ENCODE results near the gene FLACC1.
"Not testable (repeated sequence)": the region's sequence is repeated elsewhere in the genome, so short reads cannot be mapped to it uniquely, and the experiment has no call there.

FLACC1 gene

GRCh38 chr2:201348758-201349157 is 8.4 kb downstream of the FLACC1 start:
- no peak for DNase-seq

- no peak for DNase-seq
These were observed 10.0 kb downstream of the FLACC1 start for GRCh38 chr2:201347138-201347537.

- DNase-seq = no peak
These were observed 11.4 kb downstream of the FLACC1 start for GRCh38 chr2:201345625-201346213.

- no peak for DNase-seq
These were observed 12.3 kb downstream of the FLACC1 start for GRCh38 chr2:201344663-201345366.

GRCh38 chr2:201343559-201343958 is 13.6 kb downstream of the FLACC1 start:
- no peak for DNase-seq

- DNase-seq = no peak
These were observed 14.2 kb downstream of the FLACC1 start for GRCh38 chr2:201342923-201343322.

GRCh38 chr2:201329409-201329808 is 27.7 kb downstream of the FLACC1 start:
- no peak for DNase-seq

GRCh38 chr2:201327678-201328077 is 29.5 kb downstream of the FLACC1 start:
- DNase-seq = no peak

- no peak for DNase-seq
These were observed 34.4 kb downstream of the FLACC1 start for GRCh38 chr2:201322772-201323171.

- no peak for DNase-seq
These were observed 36.4 kb downstream of the FLACC1 start for GRCh38 chr2:201320701-201321100.

GRCh38 chr2:201320257-201320656 is 36.9 kb downstream of the FLACC1 start:
- no peak for DNase-seq

GRCh38 chr2:201319511-201319910 is 37.6 kb downstream of the FLACC1 start:
- no peak for DNase-seq

GRCh38 chr2:201313362-201313761 is 43.8 kb downstream of the FLACC1 start:
- no peak for DNase-seq

- no peak for DNase-seq
These were observed 48.2 kb downstream of the FLACC1 start for GRCh38 chr2:201308914-201309313.

GRCh38 chr2:201307876-201308275 is 49.3 kb downstream of the FLACC1 start:
- no peak for DNase-seq

- DNase-seq = not testable (repeated sequence)
These were observed 57.2 kb downstream of the FLACC1 start for GRCh38 chr2:201299929-201300328.

- peak; percentile 5 for DNase-seq
These were observed 58.6 kb downstream of the FLACC1 start for GRCh38 chr2:201298462-201299052.

GRCh38 chr2:201290457-201291148 is 66.5 kb downstream of the FLACC1 start:
- not testable (repeated sequence) for DNase-seq

- DNase-seq = no peak
These were observed 71.6 kb downstream of the FLACC1 start for GRCh38 chr2:201285499-201285898.

- no peak for DNase-seq
These were observed 76.7 kb downstream of the FLACC1 start for GRCh38 chr2:201280191-201281040.

GRCh38 chr2:201279079-201279478 is 78.1 kb downstream of the FLACC1 start:
- DNase-seq = no peak

GRCh38 chr2:201276511-201276910 is 80.6 kb downstream of the FLACC1 start:
- no peak for DNase-seq

- no peak for DNase-seq
These were observed 81.2 kb downstream of the FLACC1 start for GRCh38 chr2:201275990-201276389.
